GM18511 (cell line): ENCODE data around the gene PRKCD.

Experiments used
- ATAC-seq: cut with Tn5 transposase; IDR thresholded peaks from one replicate; pipeline ENCODE4 v1.9.1; 2021; ENCODE audit warnings: mild to moderate bottlenecking, moderate library complexity; ENCODE audit not compliant: unreplicated experiment

PRKCD gene

DNA sequence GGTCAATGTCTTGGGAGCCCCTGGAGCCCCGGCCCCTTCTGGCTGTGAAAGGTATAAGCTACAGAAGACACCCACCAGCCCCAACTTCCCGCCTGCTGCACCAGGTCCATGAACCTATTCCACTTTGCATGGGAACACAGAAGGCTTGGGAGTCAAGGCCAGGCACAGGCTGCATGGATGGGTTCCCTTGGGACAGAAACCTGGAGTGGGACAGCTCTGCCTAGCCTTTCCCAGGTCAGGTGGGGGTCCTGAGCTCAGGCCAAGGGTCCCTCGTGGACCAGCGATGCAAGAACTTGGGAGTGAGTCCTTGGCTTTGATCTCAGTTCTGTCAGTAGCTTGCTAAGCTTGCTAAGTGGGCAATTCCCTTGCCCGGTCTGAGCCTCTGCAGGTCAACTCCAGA, 69.8 kb downstream of the PRKCD start:
- no peak for ATAC-seq

DNA sequence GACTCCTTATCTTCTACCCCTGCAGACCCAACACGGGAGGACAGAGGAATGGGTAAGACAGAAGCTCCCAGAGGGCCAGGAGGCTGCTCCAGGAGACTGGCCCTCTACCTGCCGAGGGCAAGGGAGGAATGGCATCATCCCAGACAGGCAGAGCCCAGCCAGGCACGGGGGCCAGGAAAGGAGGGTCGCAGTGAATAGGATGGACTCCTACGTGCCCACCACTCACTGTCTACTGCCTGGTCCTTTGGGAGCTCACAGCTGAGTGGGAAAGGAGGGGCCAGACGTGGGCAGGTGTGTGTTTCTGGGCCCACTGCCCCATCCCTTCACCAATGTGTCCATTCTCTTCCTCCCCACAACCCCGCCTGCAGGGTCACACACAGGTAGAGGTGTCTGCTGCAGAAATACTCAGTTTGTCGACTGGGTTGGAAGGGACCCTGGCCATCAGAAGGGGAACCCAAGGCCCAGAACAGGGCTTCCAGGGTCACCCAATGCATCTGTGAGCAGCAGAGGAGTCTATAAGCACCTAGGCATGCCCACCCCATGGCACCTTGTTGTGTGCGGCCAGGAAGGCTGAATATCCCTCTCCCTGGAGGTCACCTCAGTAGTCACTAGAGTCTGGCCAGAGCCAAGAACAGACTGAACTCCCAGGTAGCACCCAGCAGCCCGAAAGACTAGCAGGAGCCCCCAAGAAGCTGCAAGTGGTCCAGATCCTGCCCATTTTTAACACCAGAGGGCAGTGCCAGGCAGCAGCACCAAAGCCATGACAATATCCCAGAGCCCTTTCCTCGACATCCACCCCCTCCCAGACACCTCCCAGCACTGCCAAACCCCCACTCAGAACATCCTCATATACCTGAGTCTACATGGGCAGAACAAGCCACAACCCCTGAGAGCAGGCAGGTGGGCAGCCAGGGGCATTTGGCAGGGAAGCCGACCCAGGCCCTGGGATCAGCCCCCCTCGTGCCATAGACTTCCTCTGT, 70.8 kb downstream of the PRKCD start:
- no peak for ATAC-seq

DNA sequence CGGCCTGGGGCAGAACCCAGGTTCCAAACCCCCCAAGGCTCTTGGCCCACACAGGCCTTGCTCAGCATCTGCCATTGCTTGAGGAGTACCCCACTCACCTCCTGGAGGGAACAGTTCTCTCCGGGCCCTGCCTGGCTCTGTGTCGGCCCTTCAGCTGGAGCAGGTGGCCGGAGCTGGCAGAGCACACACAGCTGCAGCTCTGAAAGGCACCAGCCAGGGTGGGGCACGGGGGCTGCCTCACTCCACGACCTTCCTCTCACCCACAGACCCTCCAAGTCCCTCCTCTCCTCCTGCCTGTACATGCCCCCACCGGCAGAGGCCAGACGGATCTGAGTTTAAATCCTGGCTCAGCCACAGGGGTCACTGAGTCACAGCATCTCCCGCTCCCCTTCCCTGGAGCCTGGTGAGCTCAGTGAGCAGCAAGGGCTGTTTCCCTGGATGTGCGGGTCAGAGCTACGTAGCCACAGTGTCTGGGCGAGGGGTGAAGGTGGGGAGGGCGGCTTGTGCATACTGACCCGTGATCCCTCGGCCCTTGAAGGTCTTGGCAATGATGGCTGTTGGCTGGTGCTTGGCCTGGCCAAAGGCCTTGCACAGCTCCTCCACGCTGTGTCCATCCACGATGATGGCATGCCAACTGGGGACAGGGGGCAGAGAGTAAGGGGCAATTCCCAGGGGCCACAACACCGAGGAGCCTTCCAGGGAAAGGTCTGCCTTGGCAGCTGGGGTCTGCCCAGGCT, 71.8 kb downstream of the PRKCD start:
- no peak for ATAC-seq

DNA sequence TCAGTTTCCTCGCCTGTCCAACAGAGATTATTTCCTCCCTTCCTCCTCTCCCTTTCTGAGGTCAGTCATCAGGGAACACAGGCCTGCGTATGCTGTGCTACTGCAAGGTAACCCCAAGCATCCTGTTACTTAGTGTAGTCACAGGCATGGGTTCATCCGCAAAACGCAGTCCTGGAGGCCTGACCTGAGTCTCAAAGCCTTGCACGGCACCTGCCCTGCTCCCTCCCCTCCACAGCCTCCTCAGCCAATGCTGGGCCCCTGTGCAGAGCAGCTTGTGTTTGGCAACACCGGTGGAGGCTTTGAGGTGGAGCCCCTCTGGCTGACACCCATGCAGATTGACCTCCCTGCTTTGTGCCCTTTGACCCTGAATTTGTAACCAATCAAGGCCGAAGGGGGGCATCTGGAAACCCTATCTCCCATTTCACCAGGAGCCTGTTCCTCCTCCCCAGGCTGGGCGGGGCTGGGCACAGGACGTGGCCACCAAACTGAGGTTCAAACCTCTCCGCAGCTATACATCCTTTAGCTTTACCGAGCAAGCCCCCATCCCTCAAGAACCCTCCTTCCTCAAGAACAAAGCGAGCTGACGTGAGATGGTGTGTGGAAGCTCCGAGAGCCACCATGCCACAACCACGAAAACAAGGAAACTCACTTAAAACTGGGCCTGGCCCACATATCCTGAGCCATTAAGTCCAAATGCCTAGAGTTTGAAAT, 73.3 kb downstream of the PRKCD start:
- ATAC-seq: no peak

DNA sequence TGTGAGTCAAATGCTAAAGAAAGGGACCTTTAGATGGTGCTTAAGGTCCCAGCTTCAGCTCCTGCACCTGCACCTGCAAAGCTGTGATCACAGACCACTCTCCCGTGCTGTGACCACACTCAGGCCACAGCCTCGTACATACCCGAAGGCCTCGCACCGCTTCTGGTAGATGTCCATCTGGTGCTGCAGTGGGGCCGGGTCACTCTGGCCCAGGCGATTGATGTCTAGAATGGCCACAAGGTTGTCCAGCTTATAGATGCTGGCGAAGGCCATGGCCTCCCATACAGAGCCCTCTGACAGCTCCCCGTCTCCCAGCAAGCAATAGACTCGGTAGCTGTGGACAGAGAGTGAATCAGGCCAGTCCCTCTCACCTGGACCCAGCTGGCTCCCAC, 73.8 kb downstream of the PRKCD start:
- ATAC-seq: no peak

DNA sequence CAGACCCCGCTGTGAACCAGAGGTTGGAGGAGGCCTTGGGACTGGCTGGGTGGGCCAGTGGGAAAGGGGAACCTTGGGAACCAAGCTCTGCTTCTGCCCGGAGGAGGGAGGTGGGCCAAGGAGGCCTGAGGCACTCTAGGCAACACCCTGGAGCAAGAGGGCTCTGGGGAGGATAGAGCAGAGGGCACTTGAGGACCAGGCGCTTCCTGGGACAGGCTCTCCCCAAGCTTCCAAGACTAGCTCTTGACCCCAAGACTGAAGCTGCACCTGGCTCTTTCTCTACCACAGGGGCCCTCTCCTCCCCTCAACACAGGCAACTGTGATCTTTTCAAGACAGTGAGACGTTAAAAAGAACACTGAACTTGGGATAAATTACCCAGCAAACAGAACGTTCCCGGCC, 74.5 kb downstream of the PRKCD start:
- ATAC-seq: no peak

DNA sequence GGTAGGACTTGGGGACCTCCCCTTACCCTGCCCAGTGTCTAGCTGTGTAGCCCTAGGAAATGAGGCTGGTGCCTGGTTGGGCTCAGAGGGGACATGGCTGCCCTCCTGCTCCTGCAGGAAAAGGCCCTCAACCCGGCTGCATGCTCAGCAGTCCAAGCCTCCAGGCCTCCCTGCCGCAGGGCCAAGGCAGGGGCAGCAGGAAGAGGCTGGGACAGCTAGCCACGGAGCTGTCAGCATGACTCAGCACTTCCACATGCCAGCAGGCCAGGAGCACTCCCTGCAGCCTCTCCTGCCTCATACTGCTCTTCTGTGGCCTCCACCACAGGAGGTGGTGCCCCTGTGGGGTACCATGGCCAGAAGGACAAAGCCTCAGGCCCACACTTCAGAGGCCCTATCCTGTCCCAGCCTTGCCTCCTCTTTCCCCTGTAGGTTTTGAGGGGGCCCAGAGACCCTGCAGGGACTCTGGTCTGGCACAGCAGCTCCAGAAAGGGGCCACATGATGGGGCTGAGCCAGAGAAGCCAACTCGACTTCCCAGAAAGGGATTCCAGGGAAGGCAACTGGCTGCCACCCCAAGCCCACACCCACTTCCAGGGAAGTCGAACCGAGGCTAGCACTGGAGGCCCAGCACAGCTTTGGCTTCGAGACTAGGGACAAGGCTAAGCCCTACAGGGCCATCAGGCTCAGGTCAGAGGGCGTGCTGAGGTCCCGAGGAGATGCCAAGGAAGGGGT, 75.3 kb downstream of the PRKCD start:
- ATAC-seq: no peak

DNA sequence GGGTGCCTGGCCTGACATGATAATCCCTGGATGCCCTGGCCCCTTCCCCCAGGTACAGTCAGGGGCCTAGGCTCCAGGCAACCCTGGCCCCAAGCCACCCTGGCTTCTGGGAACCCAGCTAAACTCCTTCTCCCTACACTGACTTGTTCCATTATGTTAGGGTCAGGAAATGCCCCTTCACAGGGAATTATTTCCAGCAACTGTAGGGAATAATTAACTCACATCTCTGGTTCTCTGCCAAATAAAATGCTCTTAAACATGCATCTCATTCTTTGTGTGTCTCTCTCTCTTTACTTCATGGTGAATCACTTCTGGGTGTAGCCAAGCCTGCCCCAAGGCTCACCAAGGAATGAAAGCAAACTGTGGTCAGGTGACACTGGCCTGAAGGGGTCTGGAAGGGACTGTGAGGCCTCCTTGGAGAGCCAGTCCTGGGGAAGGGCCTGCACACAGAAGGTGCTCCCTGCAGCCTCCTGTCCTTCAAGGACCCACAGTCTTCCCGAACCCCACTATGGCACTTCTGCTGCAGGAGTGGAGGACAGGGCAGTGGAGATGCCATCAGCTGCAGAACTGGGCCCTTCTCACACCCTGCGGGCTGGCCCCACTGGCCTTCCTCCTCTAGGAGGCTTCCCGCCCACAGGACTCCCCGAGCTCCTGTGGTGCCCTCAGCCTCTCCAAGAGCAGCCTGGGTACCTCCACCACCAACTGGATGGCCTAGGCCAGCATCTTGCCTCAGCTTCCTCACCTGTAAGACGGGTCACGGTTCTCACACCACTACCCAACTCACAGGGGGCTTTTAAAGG, 77.2 kb downstream of the PRKCD start:
- ATAC-seq: no peak

DNA sequence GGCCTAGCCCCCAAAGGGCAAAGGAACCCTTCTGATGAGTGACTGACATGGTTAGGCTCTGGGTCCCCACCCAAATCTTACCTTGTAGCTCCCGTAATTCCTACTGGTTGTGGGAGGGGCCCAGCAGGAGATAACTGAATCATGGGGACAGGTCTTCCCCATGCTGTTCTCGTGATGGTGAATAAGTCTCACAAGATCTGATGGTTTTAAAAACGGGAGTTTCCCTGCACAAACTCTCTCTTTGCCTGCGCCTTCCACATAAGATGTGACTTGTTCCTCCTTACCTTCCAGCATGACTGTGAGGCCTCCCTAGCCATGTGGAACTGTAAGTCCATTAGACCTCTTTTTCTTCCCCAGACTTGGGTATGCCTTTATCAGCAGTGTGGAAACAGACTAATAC, 77.9 kb downstream of the PRKCD start:
- ATAC-seq: no peak

DNA sequence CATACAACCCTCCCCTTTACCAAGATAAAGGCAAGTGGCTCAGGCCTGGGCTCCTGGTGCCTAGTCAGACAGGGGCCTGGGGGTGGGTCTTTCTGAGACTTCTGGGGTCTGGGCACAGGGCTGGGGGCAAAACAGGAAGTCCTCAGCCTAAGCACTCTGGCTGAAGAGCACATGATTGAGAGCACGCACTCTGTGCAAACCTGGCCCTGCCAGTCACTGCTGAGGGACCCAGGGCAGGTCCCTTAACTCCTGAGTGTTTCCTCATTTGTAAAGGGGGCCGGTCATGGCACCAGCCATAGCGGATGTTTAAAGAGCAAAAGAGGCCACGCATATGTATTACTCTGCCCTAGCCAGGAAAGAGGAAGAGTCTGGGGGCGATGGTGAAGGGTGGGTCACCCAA, 78.8 kb downstream of the PRKCD start:
- ATAC-seq: no peak

DNA sequence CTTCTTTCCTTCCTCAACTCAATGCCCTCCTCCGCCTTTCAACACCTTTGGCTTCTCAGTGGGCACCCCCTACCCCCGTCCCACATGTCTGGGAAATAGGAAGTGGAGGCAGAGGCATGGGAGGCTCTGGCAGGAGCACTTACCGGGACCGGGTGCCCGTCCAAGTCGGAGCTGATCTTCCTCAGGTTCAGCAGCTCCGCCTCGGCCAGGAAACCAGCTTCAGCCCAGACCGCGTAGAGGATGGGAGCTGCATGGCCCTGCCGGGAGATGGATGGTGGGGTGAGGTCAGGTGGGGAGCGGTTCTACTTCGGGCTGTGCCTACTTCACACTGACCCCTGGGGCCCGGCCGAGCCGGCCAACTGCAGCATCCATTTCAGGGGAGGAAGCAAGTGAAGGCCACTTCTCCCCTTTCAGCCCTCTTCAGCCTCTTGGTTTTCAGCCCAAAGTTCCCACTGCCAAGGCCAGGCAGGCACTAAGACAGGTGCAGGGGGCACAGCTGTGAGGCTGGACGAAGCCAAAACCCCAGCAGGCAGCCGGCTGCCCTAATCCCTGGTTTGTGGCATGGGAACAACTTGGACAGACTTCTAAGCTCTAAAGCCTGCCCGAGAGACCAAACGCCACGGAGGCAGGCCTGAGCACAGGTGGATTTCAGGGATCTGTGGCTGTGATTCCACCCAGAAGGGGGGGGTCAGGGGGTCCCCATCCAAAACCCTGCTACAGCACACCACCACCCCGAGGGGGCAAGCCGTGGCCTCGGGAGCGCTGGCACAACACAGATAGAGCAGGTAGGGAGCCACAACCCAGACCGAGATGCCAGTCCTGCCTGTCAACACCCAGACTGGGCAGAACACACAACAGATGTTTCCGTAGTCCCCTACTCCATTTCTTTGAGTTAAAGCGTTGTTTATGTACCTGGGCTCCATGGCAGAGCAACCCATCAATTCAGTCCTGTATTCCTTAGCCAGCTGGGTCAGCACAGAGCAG, 80.3 kb downstream of the PRKCD start:
- ATAC-seq: no peak

DNA sequence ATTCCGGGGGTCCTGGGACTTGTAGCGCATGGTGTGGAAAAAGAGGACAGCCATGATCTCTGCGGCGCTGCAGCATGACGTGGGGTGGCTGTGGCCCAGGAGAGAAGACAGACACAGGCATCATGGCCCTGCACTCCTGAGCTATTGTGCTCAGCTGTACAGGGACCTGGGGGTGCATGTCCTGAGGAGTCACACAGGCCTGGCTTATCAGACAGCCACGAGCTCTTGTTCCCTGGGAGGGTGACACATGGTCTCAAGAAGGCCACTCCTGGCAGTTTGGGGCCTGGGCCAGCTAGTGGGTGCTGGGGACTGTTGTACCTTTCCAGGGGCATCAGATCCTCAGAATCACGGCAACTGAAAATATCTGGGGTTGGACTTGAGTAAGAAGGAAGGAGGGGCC, 81.1 kb downstream of the PRKCD start:
- no peak for ATAC-seq
